Upper lobe of right lung (tissue), 1 donor: ENCODE measurements around the gene PRSS3. TPM values are rescaled to one million over a fixed set of nuclear protein-coding genes. Genes with fewer than 3 reads are reported as not detected.
A peak's percentile ranks its signal among the peaks of the same experiment; 100 is the strongest.
"Not testable (repeated sequence)": the region's sequence is repeated elsewhere in the genome, so short reads cannot be mapped to it uniquely, and the experiment has no call there.

Experiments used
- ATAC-seq: fragments of 200-7000 bp; cut with Tn5 transposase; one replicate; pipeline ENCODE4 v1.9.1; 2020; ENCODE audit warnings: mild to moderate bottlenecking, moderate library complexity
- DNase-seq: peaks from one replicate; pipeline ENCODE4 v3.0.0-alpha.2; 2020
- H3K27ac ChIP-seq: fragments of 200-600 bp; one replicate; pipeline ENCODE4 v1.8.0; 2022
- H3K27me3 ChIP-seq: fragments of 200-600 bp; one replicate; pipeline ENCODE4 v1.8.0; 2022; ENCODE audit warnings: mild to moderate bottlenecking
- H3K36me3 ChIP-seq: fragments of 200-600 bp; one replicate; pipeline ENCODE4 v1.8.0; 2022
- H3K4me1 ChIP-seq: fragments of 200-600 bp; one replicate; pipeline ENCODE4 v1.8.0; 2022
- H3K4me3 ChIP-seq: fragments of 200-600 bp; one replicate; pipeline ENCODE4 v1.8.0; 2022; ENCODE audit warnings: mild to moderate bottlenecking
- H3K9me3 ChIP-seq: fragments of 200-600 bp; one replicate; pipeline ENCODE4 v1.8.0; 2022
- intact Hi-C: fragments of 100-400 bp; cut with DNase I; formaldehyde crosslinking; loops from one replicate; pipeline ENCODE4 v1.11.0; 2022
- total RNA-seq: library from RNA; stranded (reverse); fragmentation: NEBNext Ultra II Directional; extraction: Animal tissue kit (Norgen Biotek cat#: 25700); gene quantifications from one replicate; pipeline ENCODE4 v1.2.1, GENCODE V29; 2021
- TF ChIP-seq, protein P1 (sequence below): fragments of 200-600 bp; IDR thresholded peaks from one replicate; pipeline ENCODE4 v1.8.0; 2022; ENCODE audit warnings: antibody characterized with exemption
- donor health status: DM: no; HTN: yes; CAD: no; lungs with severe emphysema.

Gene PRSS3
- total RNA-seq, 1 donor from 2014 or later = not detected

DNA sequence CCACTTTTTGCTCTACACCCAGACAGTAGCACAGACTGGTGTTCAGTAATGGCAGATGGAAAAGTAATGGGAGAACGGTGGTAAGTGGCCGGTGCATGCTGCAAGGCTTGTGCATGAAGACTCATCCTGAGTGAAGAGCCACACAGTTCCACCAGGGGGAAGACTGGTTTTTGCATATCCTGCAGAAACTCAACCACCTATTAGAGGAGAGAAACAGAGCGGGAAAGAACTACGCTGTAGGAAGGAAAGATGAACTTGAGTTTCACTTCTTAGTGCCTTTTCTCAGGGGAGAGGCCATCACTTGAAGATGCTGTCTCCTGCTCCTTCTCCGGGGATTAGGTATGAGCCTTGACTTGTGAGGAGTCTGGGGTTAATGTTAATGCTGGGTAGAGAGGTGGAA lies 9.4 kb upstream of the PRSS3 start:
- TF ChIP-seq, protein P1, sequence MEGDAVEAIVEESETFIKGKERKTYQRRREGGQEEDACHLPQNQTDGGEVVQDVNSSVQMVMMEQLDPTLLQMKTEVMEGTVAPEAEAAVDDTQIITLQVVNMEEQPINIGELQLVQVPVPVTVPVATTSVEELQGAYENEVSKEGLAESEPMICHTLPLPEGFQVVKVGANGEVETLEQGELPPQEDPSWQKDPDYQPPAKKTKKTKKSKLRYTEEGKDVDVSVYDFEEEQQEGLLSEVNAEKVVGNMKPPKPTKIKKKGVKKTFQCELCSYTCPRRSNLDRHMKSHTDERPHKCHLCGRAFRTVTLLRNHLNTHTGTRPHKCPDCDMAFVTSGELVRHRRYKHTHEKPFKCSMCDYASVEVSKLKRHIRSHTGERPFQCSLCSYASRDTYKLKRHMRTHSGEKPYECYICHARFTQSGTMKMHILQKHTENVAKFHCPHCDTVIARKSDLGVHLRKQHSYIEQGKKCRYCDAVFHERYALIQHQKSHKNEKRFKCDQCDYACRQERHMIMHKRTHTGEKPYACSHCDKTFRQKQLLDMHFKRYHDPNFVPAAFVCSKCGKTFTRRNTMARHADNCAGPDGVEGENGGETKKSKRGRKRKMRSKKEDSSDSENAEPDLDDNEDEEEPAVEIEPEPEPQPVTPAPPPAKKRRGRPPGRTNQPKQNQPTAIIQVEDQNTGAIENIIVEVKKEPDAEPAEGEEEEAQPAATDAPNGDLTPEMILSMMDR = no peak
- ATAC-seq = no peak
- H3K27ac ChIP-seq = no peak overlapping the region
- intact Hi-C loops = no loop called here
- peaks cover 2% of the 10 kb centered on the region for H3K4me1 ChIP-seq
- no peaks in the 10 kb centered on the region for H3K9me3 ChIP-seq
- H3K4me3 ChIP-seq = no peak overlapping the region
- no peaks in the 10 kb centered on the region for H3K36me3 ChIP-seq
- DNase-seq = no peak
- H3K27me3 ChIP-seq = no peaks in the 10 kb centered on the region

DNA sequence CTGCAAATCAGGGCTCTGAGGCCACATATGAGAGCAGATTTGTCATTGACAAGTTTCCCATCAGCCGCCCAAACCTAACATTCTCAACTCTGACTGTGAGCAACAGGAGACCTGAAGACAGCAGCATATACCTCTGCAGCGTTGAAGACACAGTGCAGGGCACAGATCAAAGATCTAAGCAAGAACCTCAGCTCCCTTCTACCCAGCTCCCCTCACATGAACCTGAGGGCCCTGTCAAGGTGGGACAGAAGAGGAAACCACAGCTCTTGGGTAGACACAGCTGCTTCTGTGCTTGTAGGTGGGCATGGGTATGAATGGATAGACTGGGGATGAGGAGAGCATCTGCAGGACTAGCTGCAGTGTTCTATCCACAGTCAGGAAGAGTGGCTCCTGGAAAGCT lies 8.7 kb upstream of the PRSS3 start:
- Histone ChIP-seq H3K4me3 (no peak overlapping the region), H3K4me1 (peaks cover 2% of the 10 kb centered on the region), H3K36me3 (no peaks in the 10 kb centered on the region), H3K27me3 (no peaks in the 10 kb centered on the region), H3K27ac (no peak overlapping the region), H3K9me3 (no peaks in the 10 kb centered on the region)
- DNase-seq = no peak
- TF ChIP-seq, protein P1 = no peak
- ATAC-seq = no peak
- intact Hi-C loops = no loop called here

DNA sequence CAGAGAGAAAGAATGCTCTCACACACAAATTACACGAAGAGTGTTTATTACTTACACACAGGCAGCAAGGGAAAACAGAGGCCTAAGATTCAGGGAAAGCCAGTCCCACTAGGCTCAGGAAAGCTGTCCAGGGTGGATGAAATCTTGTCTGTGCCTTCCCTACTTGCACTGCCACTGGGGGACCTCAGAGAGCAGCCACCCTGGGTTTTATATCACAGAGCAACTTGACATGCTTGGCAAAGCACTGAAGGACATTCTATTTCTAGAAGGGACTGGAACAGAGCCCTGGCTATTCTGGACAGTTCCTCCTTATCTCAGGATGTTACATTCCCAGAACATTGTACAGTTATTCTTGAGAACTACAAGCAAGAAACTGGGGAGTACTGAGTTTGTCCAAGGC lies 7.5 kb upstream of the PRSS3 start:
- no peak overlapping the region for H3K4me3 ChIP-seq
- intact Hi-C loops = no loop called here
- H3K27me3 ChIP-seq = no peaks in the 10 kb centered on the region
- no peaks in the 10 kb centered on the region for H3K36me3 ChIP-seq
- H3K9me3 ChIP-seq = no peaks in the 10 kb centered on the region
- no peak overlapping the region for H3K27ac ChIP-seq
- TF ChIP-seq, protein P1 = no peak
- peak; percentile 72 for ATAC-seq
- no peaks in the 10 kb centered on the region for H3K4me1 ChIP-seq
- no peak for DNase-seq

DNA sequence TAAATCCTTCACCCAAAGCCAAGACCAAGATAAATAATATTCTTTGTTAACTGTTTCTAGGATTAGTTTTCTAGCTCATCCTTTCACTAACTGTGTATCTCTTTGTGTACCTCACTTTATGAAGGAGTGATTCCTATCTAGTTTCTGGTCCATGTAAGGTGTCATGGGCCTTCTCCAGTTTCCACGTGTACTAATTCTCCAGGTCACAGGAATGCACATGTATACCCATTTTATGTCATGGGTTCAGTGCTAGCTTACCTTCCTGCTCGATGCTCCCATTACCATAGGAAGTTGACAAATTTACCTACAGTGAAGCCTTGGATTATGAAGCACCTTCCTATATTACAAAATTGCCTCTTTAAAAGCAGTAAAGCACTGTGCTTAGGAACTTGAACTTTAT lies 5.9 kb upstream of the PRSS3 start:
- H3K36me3 ChIP-seq, H3K4me1 ChIP-seq, H3K4me3 ChIP-seq, H3K27ac ChIP-seq, ATAC-seq, H3K27me3 ChIP-seq, DNase-seq, intact Hi-C loops, H3K9me3 ChIP-seq: not testable (repeated sequence)

DNA sequence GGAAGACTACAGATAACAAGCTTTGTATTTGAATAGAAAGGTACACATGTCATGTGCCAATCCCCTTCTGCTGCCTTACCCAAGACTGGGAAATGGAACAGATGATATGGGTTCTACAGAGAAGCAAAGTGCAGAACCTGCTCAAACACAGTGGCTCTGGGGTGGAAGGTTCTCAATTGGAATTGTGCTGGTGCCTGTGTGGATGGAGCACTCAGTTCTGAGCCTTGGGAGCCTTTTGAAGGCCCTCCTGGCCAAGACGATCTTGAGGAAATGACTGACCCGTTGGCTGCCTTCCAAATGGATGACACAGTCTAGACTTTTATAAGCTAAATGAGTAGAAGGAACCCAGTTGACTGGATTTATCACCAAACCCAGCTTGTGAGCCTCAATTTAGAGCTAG lies 4.2 kb upstream of the PRSS3 start:
- H3K27me3 ChIP-seq = no peaks in the 10 kb centered on the region
- ATAC-seq (no peak), DNase-seq (no peak)
- no peak overlapping the region for H3K4me3 ChIP-seq
- no peaks in the 10 kb centered on the region for H3K4me1 ChIP-seq
- no peaks in the 10 kb centered on the region for H3K36me3 ChIP-seq
- H3K9me3 ChIP-seq = no peaks in the 10 kb centered on the region
- H3K27ac ChIP-seq = no peak overlapping the region
- TF ChIP-seq, protein P1 = no peak
- intact Hi-C loops = no loop called here

DNA sequence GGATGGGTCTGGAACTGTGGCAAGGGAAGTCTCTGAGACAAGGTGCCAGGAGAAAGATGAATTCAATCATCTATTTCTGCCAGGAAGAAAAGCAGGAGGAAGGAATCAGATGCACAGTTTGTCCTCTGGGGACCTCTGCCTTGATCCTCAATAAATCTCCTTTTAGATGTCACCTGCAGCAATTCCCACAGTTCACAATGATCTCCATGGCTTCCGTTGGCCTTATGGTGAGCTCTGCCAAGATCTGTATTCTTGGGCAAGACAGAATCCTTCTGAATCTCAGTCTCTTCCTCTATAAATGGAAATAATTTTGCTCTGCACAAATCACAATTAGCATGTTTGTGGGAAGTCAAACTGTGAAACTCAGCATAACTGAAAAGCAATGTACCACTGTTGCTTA lies 1.9 kb upstream of the PRSS3 start:
- H3K27ac ChIP-seq, ATAC-seq, DNase-seq, H3K9me3 ChIP-seq, intact Hi-C loops, H3K36me3 ChIP-seq, H3K4me3 ChIP-seq, H3K4me1 ChIP-seq, H3K27me3 ChIP-seq: not testable (repeated sequence)

DNA sequence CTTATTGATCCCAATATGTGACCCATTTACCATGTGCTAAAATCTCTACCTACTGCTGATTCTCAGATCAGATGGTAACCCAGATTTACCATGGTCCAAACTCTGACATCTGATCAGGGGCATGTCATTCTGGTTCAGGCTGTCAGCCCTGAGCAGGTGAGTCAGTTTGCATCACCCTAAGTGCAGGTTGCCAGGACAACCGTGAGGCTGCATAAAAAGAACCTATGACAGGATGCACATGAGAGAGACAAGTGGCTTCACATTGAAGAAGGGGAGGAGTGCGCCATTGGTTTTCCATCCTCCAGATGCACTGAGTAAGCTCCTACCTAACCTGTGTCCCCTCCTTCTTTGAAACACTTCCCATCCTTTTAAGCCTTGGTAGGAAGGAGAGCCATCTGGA lies 801 bp upstream of the PRSS3 start:
- TF ChIP-seq, protein P1 = no peak
- Histone ChIP-seq H3K36me3 (no peaks in the 10 kb centered on the region), H3K9me3 (no peaks in the 10 kb centered on the region), H3K27ac (no peak overlapping the region), H3K27me3 (no peaks in the 10 kb centered on the region), H3K4me1 (no peaks in the 10 kb centered on the region), H3K4me3 (no peak overlapping the region)
- DNase-seq (no peak), ATAC-seq (no peak)
- intact Hi-C loops = no loop called here
